Measurements from ENCODE around the gene LHPP.

GRCh38 chr10:124636271-124636995 lies 174.8 kb downstream of the LHPP start:
- TF ChIP-seq CTCF (conservative IDR thresholded peaks at IDR 0.05 in 1 of 2, IDR thresholded peaks at IDR 0.05 in 1 of 2; ENCODE audit: low read depth in 1 of 2, low read length in 2 of 2) (no peak), EZH2 (IDR thresholded peaks at IDR 0.05; ENCODE audit: low read length, missing control alignments) (no peak)
